ENCODE measurements around the gene DIMT1.

DIMT1 gene

DNA sequence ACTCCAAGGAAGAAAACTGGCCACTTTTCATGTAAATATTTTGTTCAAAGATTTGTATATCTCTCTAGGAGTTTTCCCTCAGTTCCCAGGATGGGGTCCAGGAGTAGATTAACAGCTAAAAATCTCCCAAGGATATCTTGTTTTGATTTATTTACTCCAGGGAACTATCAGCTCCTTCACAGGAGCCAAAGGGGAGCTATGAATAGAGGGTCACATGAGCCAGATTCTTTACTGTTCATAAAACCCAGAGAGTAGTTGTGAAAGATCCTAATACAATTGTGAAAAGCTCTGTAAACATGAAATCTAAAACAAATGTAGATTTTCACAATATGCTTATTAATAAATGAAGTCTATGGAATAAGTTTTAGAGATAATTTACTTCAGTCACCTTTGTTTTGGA, 16.9 kb downstream of the DIMT1 start:
- Histone ChIP-seq H3K4me3 (ENCODE audit: low read length) (no peak overlapping the region), H2AFZ (ENCODE audit: low read depth, low read length) (no peak overlapping the region), H3K27me3 (ENCODE audit: insufficient read depth, low read length) (no peaks in the 10 kb centered on the region), H3K36me3 (ENCODE audit: insufficient read depth, low read length) (peaks cover 69% of the 10 kb centered on the region), H3K9me3 (ENCODE audit: low read length) (no peaks in the 10 kb centered on the region), H3K4me1 (ENCODE audit: insufficient read depth, low read length) (no peaks in the 10 kb centered on the region)

DNA sequence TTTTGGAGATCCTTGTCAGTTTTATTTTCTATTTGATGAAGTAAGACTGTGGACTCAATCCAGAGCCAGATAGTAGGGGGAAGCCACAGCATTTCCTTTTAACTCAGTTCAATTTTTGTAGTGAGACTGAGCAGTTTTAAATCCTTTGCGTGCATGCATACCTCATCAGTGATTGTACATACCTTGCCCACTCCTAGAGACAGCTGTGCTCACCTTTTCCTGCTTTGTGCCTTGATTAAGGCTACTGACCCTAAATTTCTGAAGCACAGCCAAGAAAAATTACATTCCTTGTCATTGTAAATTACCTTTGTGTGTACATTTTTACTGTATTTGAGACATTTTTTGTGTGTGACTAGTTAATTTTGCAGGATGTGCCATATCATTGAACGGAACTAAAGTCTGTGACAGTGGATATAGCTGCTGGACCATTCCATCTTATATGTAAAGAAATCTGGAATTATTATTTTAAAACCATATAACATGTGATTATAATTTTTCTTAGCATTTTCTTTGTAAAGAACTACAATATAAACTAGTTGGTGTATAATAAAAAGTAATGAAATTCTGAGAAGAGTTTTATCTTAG, 17.8 kb downstream of the DIMT1 start:
- Histone ChIP-seq H3K4me3 (ENCODE audit: low read length) (no peak overlapping the region), H3K4me1 (ENCODE audit: insufficient read depth, low read length) (no peaks in the 10 kb centered on the region), H3K36me3 (ENCODE audit: insufficient read depth, low read length) (peaks cover 69% of the 10 kb centered on the region)

DNA sequence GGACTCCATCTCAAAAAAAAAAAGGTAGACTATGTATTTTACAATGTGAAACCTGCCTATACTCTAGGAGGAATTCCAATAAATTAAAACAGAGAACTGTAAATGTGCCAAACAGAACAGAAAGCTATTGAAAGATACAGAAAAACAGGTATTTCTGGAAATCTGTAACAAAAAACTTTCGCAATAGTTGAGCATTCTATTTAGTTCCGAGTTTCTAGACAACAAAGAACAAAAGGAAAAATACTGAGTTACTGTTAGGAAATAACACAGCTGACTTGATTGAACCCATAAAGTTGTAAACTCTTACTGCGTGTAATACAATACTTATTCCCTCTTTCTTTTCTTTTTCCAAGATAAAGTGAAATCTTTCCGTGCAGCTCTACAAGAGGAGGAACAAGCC, 18.6 kb downstream of the DIMT1 start:
- H3K36me3 ChIP-seq (ENCODE audit: insufficient read depth, low read length) = peaks cover 68% of the 10 kb centered on the region

More for the DNA sequence above, 17.8 kb downstream of the DIMT1 start:
- no peak overlapping the region for H2AFZ ChIP-seq (ENCODE audit: low read depth, low read length)
- H3K27me3 ChIP-seq (ENCODE audit: insufficient read depth, low read length) = no peaks in the 10 kb centered on the region
- H3K9me3 ChIP-seq (ENCODE audit: low read length) = no peaks in the 10 kb centered on the region

DNA sequence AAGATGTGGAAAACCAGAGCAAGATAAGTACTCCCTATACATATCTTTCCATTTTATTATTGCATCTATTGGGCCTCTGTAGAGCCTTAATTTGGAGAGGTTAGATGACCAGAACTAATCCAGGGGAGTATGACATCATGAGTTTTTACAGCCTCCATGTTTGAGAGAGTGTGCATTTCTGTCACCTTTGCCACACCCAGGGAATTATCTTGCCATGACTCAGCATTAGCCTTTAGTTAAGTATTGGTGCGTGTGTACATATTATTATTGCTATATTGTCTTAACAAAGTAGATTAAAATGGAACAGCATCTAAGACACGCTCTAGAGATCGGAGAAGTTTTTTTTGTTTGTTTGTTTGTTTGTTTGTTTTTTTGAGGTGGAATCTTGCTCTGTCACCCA, 27.6 kb downstream of the DIMT1 start:
- no peaks in the 10 kb centered on the region for H3K9me3 ChIP-seq (ENCODE audit: low read length)
- no peaks in the 10 kb centered on the region for H3K27me3 ChIP-seq (ENCODE audit: insufficient read depth, low read length)
- no peak overlapping the region for H2AFZ ChIP-seq (ENCODE audit: low read depth, low read length)
- H3K4me1 ChIP-seq (ENCODE audit: insufficient read depth, low read length) = no peaks in the 10 kb centered on the region
- H3K4me3 ChIP-seq (ENCODE audit: low read length) = no peak overlapping the region
- H3K36me3 ChIP-seq (ENCODE audit: insufficient read depth, low read length) = peaks cover 68% of the 10 kb centered on the region

More for the DNA sequence above, 18.6 kb downstream of the DIMT1 start:
- Histone ChIP-seq H2AFZ (ENCODE audit: low read depth, low read length) (no peak overlapping the region), H3K9me3 (ENCODE audit: low read length) (no peaks in the 10 kb centered on the region), H3K27me3 (ENCODE audit: insufficient read depth, low read length) (no peaks in the 10 kb centered on the region), H3K4me1 (ENCODE audit: insufficient read depth, low read length) (no peaks in the 10 kb centered on the region), H3K4me3 (ENCODE audit: low read length) (no peak overlapping the region)

DNA sequence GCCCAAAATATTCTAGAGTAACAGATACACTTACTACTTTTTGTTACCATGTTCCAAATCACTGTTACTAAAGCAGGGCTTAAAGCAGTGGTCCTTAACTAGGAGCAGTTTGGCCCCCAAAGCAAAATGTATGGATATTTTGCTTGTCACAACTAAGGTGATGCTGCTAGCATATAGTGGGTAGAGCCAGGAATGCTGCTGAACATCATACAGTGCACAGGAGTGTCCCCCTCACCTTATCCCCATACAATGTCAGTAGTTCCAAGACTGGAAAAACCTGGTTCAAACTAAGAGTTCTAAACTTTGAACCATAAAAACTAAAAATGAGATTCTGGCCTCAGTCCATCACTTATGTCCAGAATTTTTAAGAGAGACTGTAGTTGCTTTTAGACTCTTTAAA, 28.1 kb downstream of the DIMT1 start:
- Histone ChIP-seq H3K36me3 (ENCODE audit: insufficient read depth, low read length) (peaks cover 66% of the 10 kb centered on the region), H3K4me3 (ENCODE audit: low read length) (no peak overlapping the region), H3K27me3 (ENCODE audit: insufficient read depth, low read length) (no peaks in the 10 kb centered on the region), H3K4me1 (ENCODE audit: insufficient read depth, low read length) (no peaks in the 10 kb centered on the region), H3K9me3 (ENCODE audit: low read length) (no peaks in the 10 kb centered on the region), H2AFZ (ENCODE audit: low read depth, low read length) (no peak overlapping the region)

DNA sequence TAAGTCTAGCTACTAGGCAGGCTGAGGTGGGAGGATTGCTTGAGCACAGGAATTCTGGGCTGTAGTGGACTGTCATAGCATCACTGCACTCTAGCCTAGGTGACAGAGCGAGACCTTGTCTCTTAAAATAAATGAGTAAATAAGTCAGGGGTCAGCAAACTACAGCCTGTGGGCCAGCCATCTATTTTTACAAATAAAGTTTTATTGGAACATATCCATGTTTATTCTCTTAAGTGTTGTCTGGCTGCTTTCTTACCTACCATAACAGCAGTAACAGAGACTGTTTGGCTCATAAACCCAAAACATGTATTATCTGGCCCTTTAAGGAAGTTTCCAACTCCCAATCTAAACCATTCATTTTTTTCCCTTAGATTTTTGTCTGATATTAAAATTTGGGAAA, 29.6 kb downstream of the DIMT1 start:
- H3K4me1 ChIP-seq (ENCODE audit: insufficient read depth, low read length) = no peaks in the 10 kb centered on the region
- H2AFZ ChIP-seq (ENCODE audit: low read depth, low read length) = no peak overlapping the region
- H3K27me3 ChIP-seq (ENCODE audit: insufficient read depth, low read length) = no peaks in the 10 kb centered on the region
- H3K4me3 ChIP-seq (ENCODE audit: low read length) = no peak overlapping the region
- H3K36me3 ChIP-seq (ENCODE audit: insufficient read depth, low read length) = peaks cover 62% of the 10 kb centered on the region
- H3K9me3 ChIP-seq (ENCODE audit: low read length) = no peaks in the 10 kb centered on the region

DNA sequence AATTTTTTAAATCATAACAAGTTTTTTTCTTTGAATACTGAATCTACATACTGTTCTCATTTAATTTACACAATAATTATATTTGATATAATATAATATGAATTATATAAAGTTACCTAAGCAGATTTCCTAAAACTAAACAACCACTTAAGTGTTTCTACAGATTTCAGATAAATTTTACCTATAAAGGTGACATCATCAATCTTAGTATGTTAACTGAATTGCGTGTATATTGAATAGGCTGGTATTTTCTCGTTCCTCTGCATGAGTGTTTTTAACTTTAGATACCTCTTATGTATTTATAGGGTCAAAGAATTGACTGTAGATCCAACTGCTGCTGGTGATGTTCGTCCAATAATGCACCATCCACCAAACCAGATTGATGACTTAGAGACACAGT, 30.3 kb downstream of the DIMT1 start:
- H3K4me1 ChIP-seq (ENCODE audit: insufficient read depth, low read length) = no peaks in the 10 kb centered on the region
- no peaks in the 10 kb centered on the region for H3K9me3 ChIP-seq (ENCODE audit: low read length)
- no peaks in the 10 kb centered on the region for H3K27me3 ChIP-seq (ENCODE audit: insufficient read depth, low read length)
- H3K36me3 ChIP-seq (ENCODE audit: insufficient read depth, low read length) = peaks cover 59% of the 10 kb centered on the region
- no peak overlapping the region for H2AFZ ChIP-seq (ENCODE audit: low read depth, low read length)
- no peak overlapping the region for H3K4me3 ChIP-seq (ENCODE audit: low read length)

DNA sequence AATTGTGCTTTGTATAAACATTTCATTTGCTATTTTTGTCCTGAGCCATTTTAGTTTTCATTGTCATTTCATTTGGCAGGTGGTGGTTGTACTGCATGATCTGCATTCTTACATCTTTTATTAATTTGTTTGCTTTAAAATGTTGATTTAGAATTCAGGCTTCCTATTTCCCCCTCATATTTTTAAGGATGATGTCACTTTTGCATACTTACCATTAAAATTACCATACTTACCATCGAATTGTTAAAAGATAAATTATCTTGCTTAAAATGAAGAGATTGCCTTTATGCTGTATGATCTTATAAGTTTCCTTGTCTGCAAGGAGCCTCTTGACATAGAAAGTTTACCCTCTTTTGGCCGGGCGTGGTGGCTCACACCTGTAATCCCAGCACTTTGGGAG, 31.1 kb downstream of the DIMT1 start:
- no peaks in the 10 kb centered on the region for H3K9me3 ChIP-seq (ENCODE audit: low read length)
- H2AFZ ChIP-seq (ENCODE audit: low read depth, low read length) = no peak overlapping the region
- peaks cover 51% of the 10 kb centered on the region for H3K36me3 ChIP-seq (ENCODE audit: insufficient read depth, low read length)
- H3K27me3 ChIP-seq (ENCODE audit: insufficient read depth, low read length) = no peaks in the 10 kb centered on the region
- no peaks in the 10 kb centered on the region for H3K4me1 ChIP-seq (ENCODE audit: insufficient read depth, low read length)
- H3K4me3 ChIP-seq (ENCODE audit: low read length) = no peak overlapping the region

DNA sequence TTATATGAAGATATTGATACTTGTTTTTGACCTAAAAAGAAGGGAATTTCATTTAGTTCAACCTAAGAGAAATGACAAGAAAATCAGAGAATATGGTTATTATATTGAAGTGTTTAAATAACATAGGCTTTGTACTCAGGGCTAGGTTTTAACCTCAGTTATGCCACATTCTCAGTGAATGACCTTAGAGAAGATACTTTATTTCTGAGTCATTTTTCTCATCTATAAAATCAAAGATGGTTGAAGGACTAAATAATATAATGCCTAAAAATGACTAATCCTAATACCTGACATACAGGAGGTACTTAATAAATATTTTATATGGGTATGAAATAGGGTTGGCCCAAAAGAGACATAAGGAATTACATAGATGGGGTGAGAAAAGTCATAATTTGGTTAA, 32.3 kb downstream of the DIMT1 start:
- no peaks in the 10 kb centered on the region for H3K27me3 ChIP-seq (ENCODE audit: insufficient read depth, low read length)
- no peaks in the 10 kb centered on the region for H3K4me1 ChIP-seq (ENCODE audit: insufficient read depth, low read length)
- peaks cover 47% of the 10 kb centered on the region for H3K36me3 ChIP-seq (ENCODE audit: insufficient read depth, low read length)
- H3K4me3 ChIP-seq (ENCODE audit: low read length) = no peak overlapping the region
- H3K9me3 ChIP-seq (ENCODE audit: low read length) = no peaks in the 10 kb centered on the region
- H2AFZ ChIP-seq (ENCODE audit: low read depth, low read length) = no peak overlapping the region

DNA sequence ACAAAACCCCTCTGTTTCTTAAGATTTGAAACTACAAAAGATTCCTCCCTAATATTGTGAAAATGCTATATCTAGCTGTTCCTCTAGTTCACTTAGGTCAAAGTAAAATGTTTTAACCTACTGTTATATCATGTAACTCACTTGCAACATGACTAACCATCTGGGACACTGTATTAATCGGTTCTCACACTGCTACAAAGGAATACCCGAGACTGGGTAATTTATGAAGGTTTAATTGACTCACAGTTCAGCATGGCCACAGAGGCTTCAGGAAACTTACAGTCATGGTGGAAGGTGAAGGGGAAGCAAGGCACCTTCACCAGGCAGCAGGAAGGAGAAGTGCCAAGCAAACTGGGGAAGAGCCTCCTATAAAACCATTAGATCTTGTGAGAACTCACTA, 34.7 kb downstream of the DIMT1 start:
- no peak overlapping the region for H3K4me3 ChIP-seq (ENCODE audit: low read length)
- H3K36me3 ChIP-seq (ENCODE audit: insufficient read depth, low read length) = peaks cover 53% of the 10 kb centered on the region
- no peaks in the 10 kb centered on the region for H3K9me3 ChIP-seq (ENCODE audit: low read length)
- H3K4me1 ChIP-seq (ENCODE audit: insufficient read depth, low read length) = no peaks in the 10 kb centered on the region
- no peaks in the 10 kb centered on the region for H3K27me3 ChIP-seq (ENCODE audit: insufficient read depth, low read length)
- H2AFZ ChIP-seq (ENCODE audit: low read depth, low read length) = no peak overlapping the region

DNA sequence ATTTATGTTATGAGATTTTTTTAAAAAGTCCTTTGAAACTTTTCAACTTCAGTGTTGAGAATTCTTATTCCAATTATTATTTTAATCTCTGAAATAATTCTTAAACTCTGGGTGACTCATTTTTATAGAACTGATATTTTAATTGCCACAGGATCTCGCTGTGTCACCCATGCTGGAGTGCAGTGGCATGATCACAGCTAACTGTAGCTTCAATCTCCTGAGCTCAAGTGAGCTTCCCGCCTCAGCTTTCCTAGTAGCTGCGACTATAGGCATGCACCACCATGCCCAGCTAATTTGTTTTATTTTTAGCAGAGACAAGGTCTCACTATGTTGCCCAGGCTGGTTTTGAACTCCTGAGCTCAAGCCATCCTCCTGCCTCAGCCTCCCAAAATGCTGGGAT, 41.0 kb downstream of the DIMT1 start:
- Histone ChIP-seq H2AFZ (ENCODE audit: low read depth, low read length) (no peak overlapping the region), H3K36me3 (ENCODE audit: insufficient read depth, low read length) (peaks cover 67% of the 10 kb centered on the region), H3K9me3 (ENCODE audit: low read length) (no peaks in the 10 kb centered on the region), H3K27me3 (ENCODE audit: insufficient read depth, low read length) (no peaks in the 10 kb centered on the region), H3K4me3 (ENCODE audit: low read length) (no peak overlapping the region), H3K4me1 (ENCODE audit: insufficient read depth, low read length) (no peaks in the 10 kb centered on the region)

DNA sequence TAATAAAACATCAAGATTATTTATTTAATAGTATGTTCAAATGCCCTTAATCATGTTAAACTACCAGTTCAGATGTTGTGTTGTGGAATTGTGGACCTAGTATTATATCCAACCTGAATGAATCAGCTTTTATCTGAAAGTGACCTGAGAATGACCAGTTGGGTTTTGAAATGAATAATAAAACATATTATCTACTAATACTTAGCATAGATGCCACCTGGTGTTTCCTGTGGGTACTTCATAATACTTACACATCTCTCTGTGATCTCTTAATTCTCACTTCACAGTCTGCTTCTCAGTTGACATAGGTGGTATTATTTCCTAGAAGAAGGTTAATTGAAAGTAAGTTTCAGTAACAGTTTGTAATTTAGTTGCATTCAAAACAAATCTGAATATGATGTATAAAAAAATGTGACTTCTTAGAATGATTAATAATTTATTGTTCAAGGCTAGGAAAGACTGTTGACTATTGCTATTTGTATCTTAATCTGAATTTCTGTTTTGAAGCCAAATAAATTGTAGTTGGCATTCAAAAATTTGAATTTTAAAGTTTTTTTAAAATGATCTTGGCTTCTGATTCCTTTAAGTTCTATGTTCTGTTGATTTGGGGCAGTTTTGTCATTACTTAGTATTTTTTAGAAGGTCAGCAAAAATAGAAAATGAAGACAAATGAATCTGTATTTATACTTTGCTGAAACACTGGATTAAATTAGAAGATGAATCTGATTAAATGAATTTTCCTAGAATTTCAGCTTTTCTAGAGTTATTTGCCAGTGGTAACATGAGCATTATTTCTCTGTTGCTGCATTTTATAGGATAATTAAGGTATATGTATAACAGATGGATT, 49.5 kb downstream of the DIMT1 start:
- no peaks in the 10 kb centered on the region for H3K4me1 ChIP-seq (ENCODE audit: insufficient read depth, low read length)
- H3K4me3 ChIP-seq (ENCODE audit: low read length) = no peak overlapping the region
- peaks cover 59% of the 10 kb centered on the region for H3K36me3 ChIP-seq (ENCODE audit: insufficient read depth, low read length)
- no peak overlapping the region for H2AFZ ChIP-seq (ENCODE audit: low read depth, low read length)
- no peaks in the 10 kb centered on the region for H3K27me3 ChIP-seq (ENCODE audit: insufficient read depth, low read length)
- no peaks in the 10 kb centered on the region for H3K9me3 ChIP-seq (ENCODE audit: low read length)

DNA sequence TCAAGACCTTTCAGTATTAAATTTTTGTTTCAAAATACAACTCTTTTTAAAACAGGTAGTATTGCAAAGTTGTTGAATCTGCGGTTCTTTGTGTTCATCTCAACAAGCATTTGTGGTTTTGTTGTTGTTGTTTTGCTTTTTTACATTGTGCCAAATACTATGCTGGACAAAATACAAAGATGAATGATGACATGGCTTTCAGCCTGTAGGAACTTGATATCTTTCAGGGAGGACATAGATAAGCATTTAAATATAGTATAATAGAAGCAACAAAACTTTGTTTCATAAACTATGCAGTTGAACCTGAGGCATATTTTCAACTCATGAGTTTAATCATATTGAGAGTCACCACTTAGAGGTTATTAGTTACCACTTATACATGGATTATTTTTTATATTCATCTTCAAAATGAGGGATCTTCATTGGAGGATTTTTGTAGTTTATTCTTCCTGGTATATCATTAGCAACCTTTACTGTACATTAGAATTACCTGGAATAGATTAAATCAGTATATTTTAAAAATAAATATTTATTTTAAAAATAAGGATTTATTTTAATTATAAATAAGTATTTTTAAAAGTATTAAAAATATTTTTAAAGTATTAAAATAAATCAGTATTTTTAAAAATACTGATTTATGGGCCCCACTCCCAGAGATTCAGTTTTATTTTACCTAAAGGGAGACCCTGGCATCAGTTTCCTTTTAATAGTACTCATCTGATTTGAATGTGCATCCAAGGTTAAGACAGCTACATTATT, 54.8 kb downstream of the DIMT1 start:
- H3K36me3 ChIP-seq (ENCODE audit: insufficient read depth, low read length) = peaks cover 39% of the 10 kb centered on the region
- H3K9me3 ChIP-seq (ENCODE audit: low read length) = no peaks in the 10 kb centered on the region

More for the DNA sequence above, 54.8 kb downstream of the DIMT1 start:
- Histone ChIP-seq H2AFZ (ENCODE audit: low read depth, low read length) (no peak overlapping the region), H3K4me1 (ENCODE audit: insufficient read depth, low read length) (no peaks in the 10 kb centered on the region), H3K4me3 (ENCODE audit: low read length) (no peak overlapping the region), H3K27me3 (ENCODE audit: insufficient read depth, low read length) (no peaks in the 10 kb centered on the region)

All from neuron (in vitro differentiated cells).